HG03196 (cell line): ENCODE data around the gene CCDC51.

Experiments
- ATAC-seq: cut with Tn5 transposase; IDR thresholded peaks from one replicate; pipeline ENCODE4 v1.9.1; 2021; ENCODE audit not compliant: unreplicated experiment

The CCDC51 gene

GRCh38 chr3:48422272-48422671, 17.6 kb downstream of the CCDC51 start:
- no peak for ATAC-seq

GRCh38 chr3:48420561-48420960, 19.4 kb downstream of the CCDC51 start:
- ATAC-seq = no peak

DNA sequence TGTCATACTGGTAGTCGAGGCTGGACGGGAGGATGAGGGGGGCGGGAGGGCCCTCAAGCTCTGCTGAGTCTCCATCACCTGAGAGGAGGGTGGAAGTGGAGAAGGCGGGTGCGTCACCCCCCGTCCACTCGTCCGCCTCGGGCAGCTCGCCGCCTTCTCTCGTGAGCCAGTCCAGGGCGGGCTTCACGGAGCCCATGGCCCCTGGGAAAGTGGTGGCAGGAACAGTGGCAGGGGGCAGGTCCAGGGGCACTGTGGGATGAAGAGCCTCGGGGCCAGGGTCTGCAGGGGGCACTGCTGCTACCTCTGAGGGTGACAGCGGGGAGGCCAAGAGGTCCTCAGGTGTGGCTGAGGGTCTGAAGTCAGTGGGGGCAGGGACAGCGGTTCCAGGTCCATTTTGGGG, 20.3 kb downstream of the CCDC51 start:
- ATAC-seq = no peak

GRCh38 chr3:48419149-48419548, 20.8 kb downstream of the CCDC51 start:
- no peak for ATAC-seq

- ATAC-seq = no peak
These were observed 21.3 kb downstream of the CCDC51 start for GRCh38 chr3:48418651-48419050.

DNA sequence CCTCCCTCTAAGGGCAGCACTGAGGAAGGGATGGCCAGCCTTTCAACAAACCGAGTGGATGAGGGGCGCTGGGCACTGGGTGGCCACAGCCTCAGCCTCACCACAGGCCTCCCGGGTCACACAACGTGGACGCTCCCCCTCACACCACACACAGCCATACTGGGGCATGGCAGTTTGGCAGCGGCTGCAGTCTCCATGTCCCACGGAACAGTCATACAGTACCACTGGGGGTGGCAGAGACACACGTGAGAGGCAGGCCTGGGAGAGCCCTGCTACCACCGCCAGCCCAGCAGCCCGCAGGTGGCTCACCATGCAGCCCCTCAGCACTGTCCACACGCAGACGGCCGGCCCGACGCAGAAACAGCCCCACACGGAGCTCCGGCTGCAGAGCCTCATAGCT, 21.8 kb downstream of the CCDC51 start:
- no peak for ATAC-seq

DNA sequence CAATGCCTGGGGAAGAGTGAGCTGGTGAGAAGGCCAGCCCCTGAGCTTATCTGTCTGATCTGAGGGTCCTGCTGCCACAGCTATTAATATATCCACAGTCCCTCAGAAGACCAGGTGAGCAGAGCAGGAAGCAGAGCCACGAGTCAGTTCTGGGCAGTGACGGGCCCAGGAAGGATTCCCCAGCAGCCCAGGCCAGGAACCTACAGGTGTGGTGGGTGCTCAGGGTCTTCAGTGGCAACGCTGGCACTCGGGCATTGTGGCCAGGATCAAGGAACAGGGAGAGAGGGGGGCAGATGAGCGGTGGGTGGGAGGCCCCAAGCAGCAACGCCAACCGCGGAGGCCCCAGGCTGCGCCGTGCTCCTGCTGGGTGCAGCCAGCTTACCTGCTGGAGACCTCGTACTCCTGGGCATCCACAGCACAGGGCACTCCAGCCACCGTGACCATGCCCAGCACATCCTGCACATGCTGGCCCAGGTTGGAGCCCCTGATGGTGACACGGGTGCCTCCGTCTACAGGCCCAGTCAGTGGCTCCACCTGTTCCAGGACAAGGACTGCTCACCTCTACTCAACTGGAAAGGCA, 22.3 kb downstream of the CCDC51 start:
- no peak for ATAC-seq

- ATAC-seq = no peak
These were observed 23.4 kb downstream of the CCDC51 start for GRCh38 chr3:48416546-48416945.

- no peak for ATAC-seq
These were observed 23.8 kb downstream of the CCDC51 start for GRCh38 chr3:48416091-48416505.

- ATAC-seq = no peak
These were observed 24.5 kb downstream of the CCDC51 start for GRCh38 chr3:48415251-48415953.

GRCh38 chr3:48414376-48415250, 25.3 kb downstream of the CCDC51 start:
- no peak for ATAC-seq

GRCh38 chr3:48413611-48414010, 26.3 kb downstream of the CCDC51 start:
- no peak for ATAC-seq

DNA sequence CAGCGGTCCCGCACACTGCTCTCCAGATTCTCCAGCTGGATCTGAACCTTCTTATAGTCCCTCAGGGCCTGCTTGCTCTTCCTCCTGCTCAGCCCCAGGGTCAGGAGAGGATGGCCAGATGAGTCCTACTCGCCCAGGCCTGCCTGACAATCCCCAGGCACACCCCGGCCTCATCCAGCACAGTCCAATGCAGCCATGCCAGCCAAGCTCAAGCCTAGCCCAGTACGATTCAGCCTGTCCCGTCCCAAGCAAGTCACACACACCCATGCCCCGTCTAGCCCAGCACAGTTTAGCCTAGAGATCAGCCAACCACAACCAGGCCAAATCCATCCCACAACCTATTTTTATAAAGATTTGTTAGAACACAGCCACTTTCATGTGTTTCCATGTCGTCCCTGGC, 26.8 kb downstream of the CCDC51 start:
- no peak for ATAC-seq

DNA sequence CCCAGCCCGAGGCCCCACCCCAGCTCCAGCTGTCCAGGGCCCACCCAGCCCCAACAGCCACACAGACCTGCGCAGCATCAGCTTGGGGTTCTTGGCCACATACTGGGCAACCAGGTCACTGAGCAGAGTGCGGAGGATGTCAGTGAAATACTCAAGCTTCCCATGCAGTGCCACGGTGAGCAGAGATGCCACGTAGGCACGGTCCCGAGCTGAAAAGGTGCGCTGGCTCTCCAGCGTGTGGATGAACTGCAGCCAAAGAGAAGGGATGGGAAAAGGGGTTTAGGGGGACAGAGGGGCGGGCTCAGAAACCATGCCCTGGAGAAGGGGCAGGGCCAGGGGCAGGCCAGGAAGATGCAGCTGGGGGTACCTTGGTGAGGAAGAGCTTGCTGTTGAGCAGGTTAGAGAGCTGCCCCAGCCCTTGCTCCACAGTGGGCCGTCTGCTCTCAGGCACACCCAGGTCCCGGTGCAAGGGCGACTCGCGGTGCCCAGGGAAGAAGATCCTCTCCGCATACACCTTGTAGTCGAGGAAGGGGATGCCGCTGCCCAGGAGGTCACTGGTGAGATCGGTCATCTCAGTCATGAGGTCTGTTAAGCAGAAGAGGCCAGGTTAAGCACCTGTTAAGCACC, 27.4 kb downstream of the CCDC51 start:
- ATAC-seq = no peak

DNA sequence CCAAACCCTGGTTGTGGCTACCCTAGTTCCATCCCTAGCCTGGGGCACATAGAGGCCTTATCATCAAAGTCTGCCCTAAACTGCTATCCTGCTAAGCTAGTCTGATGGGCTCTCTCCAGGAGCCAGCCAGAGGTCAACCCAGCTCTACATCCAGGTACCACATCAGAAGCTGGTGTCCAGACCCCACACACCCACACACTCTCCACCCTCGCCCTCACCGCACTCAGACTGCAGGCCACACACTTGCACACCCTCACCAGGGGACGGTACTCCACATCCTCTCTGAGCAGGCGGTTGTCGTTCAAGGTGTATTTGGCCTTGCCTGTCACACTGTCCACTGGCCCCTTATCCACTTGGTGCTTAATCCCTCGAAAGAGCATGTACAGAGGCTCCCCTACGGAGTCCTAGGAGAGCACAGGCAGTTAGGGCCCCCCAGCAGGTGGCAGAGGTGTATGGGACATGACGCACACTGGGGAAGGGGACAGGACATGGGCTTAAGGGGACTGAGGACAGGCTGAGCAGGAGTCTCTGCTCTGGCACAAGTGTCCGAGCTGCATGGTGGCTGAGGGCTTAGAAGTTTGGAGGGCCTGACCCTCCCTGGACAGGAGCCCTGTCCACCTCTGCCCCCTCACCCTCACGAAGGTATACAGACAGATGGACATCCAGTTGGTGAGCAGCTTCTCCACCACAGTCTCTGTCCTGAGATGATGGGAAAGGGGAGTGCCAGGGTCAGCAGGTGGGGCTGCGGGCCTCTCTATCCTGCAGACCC, 28.1 kb downstream of the CCDC51 start:
- ATAC-seq = no peak

- ATAC-seq = no peak
These were observed 28.8 kb downstream of the CCDC51 start for GRCh38 chr3:48411041-48411588.

DNA sequence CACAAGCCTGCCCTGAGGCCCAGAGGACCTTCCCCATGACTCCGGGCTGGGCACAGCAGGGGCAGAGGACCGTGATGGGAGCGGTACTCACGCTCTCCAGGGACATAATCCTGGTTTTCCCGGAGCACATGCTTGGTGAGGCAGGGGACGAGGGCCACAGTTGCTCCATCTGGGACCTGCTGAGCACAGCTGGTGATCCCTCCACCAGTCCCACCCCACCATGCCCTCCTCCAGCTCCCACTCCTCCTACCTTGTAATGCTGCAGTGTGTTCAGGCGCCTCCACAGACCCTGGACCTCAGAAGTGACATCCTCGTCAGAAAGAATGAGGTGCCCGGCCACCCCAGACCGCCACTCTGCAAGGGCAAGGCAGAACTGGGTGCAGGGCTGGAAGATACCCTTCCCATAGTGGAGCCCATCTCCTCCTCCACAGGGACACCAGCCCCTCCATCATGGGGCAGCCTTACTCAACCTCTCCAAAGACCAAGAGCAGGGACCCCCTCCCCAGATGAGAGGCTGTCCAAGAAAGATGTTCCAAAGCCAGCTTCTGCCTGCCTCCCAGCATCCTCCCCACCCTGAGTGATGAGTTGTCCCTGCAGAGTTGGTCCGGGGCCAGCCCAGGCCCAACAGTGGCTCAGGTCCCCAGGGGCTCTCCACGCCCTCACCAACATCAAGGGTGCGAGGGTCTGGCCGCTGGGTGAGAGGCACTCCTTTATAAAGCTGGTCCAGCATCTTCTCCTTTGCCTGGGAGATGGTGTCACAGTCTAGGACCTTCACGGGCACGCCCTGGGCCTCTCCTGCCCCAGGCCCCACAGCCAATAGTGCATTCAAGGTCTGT, 29.5 kb downstream of the CCDC51 start:
- no peak for ATAC-seq

GRCh38 chr3:48409291-48410201, 30.4 kb downstream of the CCDC51 start:
- ATAC-seq = no peak
